Measurements from ENCODE around the gene SIRPA. TPM values are rescaled to one million over a fixed set of nuclear protein-coding genes. Genes with fewer than 3 reads are reported as not detected.

The SIRPA gene
- total RNA-seq, 1 donor from 2014 or later, result 35.5 TPM

GRCh38 chr20:1958426-1958825 is 63.2 kb downstream of the SIRPA start:
- H3K36me3 ChIP-seq (ENCODE audit: insufficient read depth, low read length), result no peaks in the 10 kb centered on the region
- H3K4me1 Mint-ChIP-seq (ENCODE audit: low read depth, unreplicated experiment), result no peaks in the 10 kb centered on the region
- TF ChIP-seq CTCF (IDR thresholded peaks at IDR 0.05; ENCODE audit: insufficient read depth, low read depth, low read length) (no peak), EZH2 (IDR thresholded peaks at IDR 0.05; ENCODE audit: insufficient read depth, low read length) (no peak)
- H3K27ac Mint-ChIP-seq (ENCODE audit: unreplicated experiment), result no peak overlapping the region
- no peaks in the 10 kb centered on the region for H3K36me3 Mint-ChIP-seq (ENCODE audit: low read depth, unreplicated experiment)
- H2AFZ ChIP-seq (ENCODE audit: low read depth, low read length), result no peak overlapping the region
- FAIRE-seq, result no peak
- H3K9me3 ChIP-seq (ENCODE audit: insufficient read depth, low read depth, low read length), result no peaks in the 10 kb centered on the region
- no peaks in the 10 kb centered on the region for H3K79me2 ChIP-seq (ENCODE audit: insufficient read depth, low read length)
- H3K4me2 ChIP-seq (ENCODE audit: low read length), result no peak overlapping the region
- no peaks in the 10 kb centered on the region for H3K4me1 ChIP-seq (ENCODE audit: insufficient read depth, low read length)
- H3K9me3 Mint-ChIP-seq (ENCODE audit: unreplicated experiment), result no peaks in the 10 kb centered on the region
- H4K20me1 ChIP-seq (ENCODE audit: insufficient read depth, low read length), result no peaks in the 10 kb centered on the region
- H3K27me3 Mint-ChIP-seq (ENCODE audit: low read depth, unreplicated experiment), result peaks cover 16% of the 10 kb centered on the region
- no peak for DNase-seq (ENCODE audit: low read depth)
- H3K27me3 ChIP-seq (ENCODE audit: insufficient read depth, low read length), result peaks cover 33% of the 10 kb centered on the region
- H3K4me3 Mint-ChIP-seq (ENCODE audit: unreplicated experiment), result no peak overlapping the region
- no peak overlapping the region for H3K9ac ChIP-seq (ENCODE audit: low read length)
- no peak overlapping the region for H3K4me3 ChIP-seq (ENCODE audit: insufficient read depth, low read depth, low read length)
- no peak overlapping the region for H3K27ac ChIP-seq (ENCODE audit: low read depth, low read length)

- Mint-ChIP-seq H3K4me1 (ENCODE audit: low read depth, unreplicated experiment) (no peaks in the 10 kb centered on the region), H3K27ac (ENCODE audit: unreplicated experiment) (no peak overlapping the region), H3K27me3 (ENCODE audit: low read depth, unreplicated experiment) (peaks cover 19% of the 10 kb centered on the region), H3K9me3 (ENCODE audit: unreplicated experiment) (no peaks in the 10 kb centered on the region), H3K4me3 (ENCODE audit: unreplicated experiment) (no peak overlapping the region), H3K36me3 (ENCODE audit: low read depth, unreplicated experiment) (no peaks in the 10 kb centered on the region)
- Histone ChIP-seq H4K20me1 (ENCODE audit: insufficient read depth, low read length) (no peaks in the 10 kb centered on the region), H3K4me3 (ENCODE audit: insufficient read depth, low read depth, low read length) (no peak overlapping the region), H2AFZ (ENCODE audit: low read depth, low read length) (no peak overlapping the region), H3K4me1 (ENCODE audit: insufficient read depth, low read length) (no peaks in the 10 kb centered on the region), H3K9ac (ENCODE audit: low read length) (no peak overlapping the region), H3K27ac (ENCODE audit: low read depth, low read length) (no peak overlapping the region), H3K36me3 (ENCODE audit: insufficient read depth, low read length) (no peaks in the 10 kb centered on the region), H3K4me2 (ENCODE audit: low read length) (no peak overlapping the region), H3K27me3 (ENCODE audit: insufficient read depth, low read length) (peaks cover 36% of the 10 kb centered on the region), H3K79me2 (ENCODE audit: insufficient read depth, low read length) (no peaks in the 10 kb centered on the region), H3K9me3 (ENCODE audit: insufficient read depth, low read depth, low read length) (no peaks in the 10 kb centered on the region)
- FAIRE-seq (no peak), DNase-seq (ENCODE audit: low read depth) (no peak)
- TF ChIP-seq CTCF (IDR thresholded peaks at IDR 0.05; ENCODE audit: insufficient read depth, low read depth, low read length) (no peak), EZH2 (IDR thresholded peaks at IDR 0.05; ENCODE audit: insufficient read depth, low read length) (no peak)
Measured at GRCh38 chr20:1959156-1959555, 63.9 kb downstream of the SIRPA start.

GRCh38 chr20:1961374-1961773 is 66.2 kb downstream of the SIRPA start:
- Histone ChIP-seq H3K4me2 (ENCODE audit: low read length) (no peak overlapping the region), H2AFZ (ENCODE audit: low read depth, low read length) (no peak overlapping the region), H3K4me1 (ENCODE audit: insufficient read depth, low read length) (peaks cover 4% of the 10 kb centered on the region), H3K79me2 (ENCODE audit: insufficient read depth, low read length) (no peaks in the 10 kb centered on the region), H3K36me3 (ENCODE audit: insufficient read depth, low read length) (no peaks in the 10 kb centered on the region), H3K9ac (ENCODE audit: low read length) (no peak overlapping the region), H3K27ac (ENCODE audit: low read depth, low read length) (no peak overlapping the region), H4K20me1 (ENCODE audit: insufficient read depth, low read length) (no peaks in the 10 kb centered on the region), H3K27me3 (ENCODE audit: insufficient read depth, low read length) (peaks cover 39% of the 10 kb centered on the region), H3K9me3 (ENCODE audit: insufficient read depth, low read depth, low read length) (no peaks in the 10 kb centered on the region), H3K4me3 (ENCODE audit: insufficient read depth, low read depth, low read length) (no peak overlapping the region)
- Mint-ChIP-seq H3K27me3 (ENCODE audit: low read depth, unreplicated experiment) (peaks cover 37% of the 10 kb centered on the region), H3K27ac (ENCODE audit: unreplicated experiment) (no peak overlapping the region), H3K36me3 (ENCODE audit: low read depth, unreplicated experiment) (no peaks in the 10 kb centered on the region), H3K4me1 (ENCODE audit: low read depth, unreplicated experiment) (no peaks in the 10 kb centered on the region), H3K9me3 (ENCODE audit: unreplicated experiment) (no peaks in the 10 kb centered on the region), H3K4me3 (ENCODE audit: unreplicated experiment) (no peak overlapping the region)
- no peak for DNase-seq (ENCODE audit: low read depth)
- no peak for FAIRE-seq
- TF ChIP-seq CTCF (IDR thresholded peaks at IDR 0.05; ENCODE audit: insufficient read depth, low read depth, low read length) (no peak), EZH2 (IDR thresholded peaks at IDR 0.05; ENCODE audit: insufficient read depth, low read length) (no peak)
